Central memory CD4-positive, alpha-beta T cell (primary cell): ENCODE measurements around the gene PDGFRA.
"Not testable (repeated sequence)": the region's sequence is repeated elsewhere in the genome, so short reads cannot be mapped to it uniquely, and the experiment has no call there.

Experiments used
- DNase-seq: peaks from one replicate; pipeline ENCODE4 v3.0.0; 2022

PDGFRA gene

DNA sequence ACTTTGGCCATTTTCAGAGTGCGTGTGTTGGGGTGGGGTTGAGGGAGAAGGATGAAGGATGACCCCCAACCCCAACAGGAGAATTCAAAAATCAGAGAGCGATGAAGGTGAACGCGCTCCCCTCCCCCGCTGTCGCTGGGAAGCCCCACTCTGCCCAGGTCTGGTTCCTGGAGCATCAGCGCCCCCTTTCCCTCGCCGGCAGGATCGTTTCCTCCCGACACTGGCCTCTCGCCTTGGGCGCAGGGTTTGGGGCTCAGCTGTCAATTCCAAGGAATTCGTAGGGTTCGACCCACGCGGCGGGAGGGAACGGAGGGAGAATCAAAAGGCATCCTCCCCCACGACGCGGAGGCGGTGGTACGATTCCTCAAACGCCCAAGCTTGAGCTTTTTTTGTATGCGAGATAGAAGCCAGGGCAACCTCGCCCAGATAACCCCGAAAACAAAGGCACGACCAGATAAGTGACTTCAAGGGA, 1.0 kb upstream of the PDGFRA start:
- no peak for DNase-seq

DNA sequence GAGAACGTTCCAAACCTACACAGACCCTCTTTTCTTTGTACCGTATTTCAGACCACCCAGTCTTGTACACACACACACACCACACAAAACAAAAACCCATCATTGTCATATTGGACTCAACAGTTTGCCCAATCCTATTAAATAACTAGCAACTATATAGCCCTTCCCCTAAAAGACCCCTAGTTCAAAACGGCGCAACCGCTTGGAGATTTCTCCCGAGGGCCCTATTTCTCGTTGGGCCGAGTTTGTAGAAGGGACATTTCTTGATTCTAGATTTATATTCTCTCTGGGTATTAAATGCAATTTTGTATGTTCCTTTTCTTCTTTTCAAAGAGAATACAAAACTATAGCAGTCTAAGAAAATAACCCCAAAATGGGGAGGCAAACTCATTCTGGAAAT, 547 bp upstream of the PDGFRA start:
- no peak for DNase-seq

DNA sequence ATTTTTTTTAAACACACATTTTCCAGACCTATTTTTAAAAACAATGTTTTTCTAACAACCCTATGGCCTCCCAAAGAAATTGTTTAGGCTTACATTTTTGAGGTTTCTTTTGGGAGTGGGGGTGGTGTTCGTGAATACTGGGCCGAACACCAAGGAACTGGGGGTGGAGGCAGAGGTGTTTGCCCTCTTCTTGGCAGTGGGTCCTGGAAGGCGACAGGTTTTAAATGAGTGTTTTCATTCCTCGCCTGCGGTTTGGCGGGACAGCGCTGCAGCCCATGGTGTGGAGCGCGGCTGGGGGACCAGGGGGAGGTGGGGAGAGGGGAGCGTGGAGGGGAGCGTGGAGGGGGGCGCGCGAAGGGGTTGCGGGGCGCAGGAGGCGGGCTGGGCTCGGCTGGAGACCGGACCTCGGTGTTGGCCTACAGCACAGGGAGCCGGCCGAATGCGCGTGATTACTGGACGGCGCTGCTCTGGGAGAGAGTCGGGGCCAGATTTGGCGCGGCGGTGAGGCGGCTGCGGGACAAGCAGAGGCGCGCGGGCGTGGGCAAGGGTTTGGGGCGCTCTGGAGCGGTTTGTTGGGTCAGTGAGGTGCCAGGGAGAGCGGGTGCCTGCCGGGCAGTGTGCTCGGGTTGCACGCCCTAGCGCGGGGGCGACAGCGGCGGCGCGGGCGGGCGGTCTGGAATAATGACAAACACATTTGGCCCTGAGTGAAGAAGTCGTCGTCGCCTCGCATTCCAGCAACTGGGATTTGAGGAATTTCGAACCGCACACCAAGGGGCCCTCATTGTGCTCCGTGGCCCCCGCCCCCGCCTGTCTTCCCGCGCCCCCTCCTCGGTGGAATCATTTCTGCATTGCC, 764 bp downstream of the PDGFRA start:
- no peak for DNase-seq

DNA sequence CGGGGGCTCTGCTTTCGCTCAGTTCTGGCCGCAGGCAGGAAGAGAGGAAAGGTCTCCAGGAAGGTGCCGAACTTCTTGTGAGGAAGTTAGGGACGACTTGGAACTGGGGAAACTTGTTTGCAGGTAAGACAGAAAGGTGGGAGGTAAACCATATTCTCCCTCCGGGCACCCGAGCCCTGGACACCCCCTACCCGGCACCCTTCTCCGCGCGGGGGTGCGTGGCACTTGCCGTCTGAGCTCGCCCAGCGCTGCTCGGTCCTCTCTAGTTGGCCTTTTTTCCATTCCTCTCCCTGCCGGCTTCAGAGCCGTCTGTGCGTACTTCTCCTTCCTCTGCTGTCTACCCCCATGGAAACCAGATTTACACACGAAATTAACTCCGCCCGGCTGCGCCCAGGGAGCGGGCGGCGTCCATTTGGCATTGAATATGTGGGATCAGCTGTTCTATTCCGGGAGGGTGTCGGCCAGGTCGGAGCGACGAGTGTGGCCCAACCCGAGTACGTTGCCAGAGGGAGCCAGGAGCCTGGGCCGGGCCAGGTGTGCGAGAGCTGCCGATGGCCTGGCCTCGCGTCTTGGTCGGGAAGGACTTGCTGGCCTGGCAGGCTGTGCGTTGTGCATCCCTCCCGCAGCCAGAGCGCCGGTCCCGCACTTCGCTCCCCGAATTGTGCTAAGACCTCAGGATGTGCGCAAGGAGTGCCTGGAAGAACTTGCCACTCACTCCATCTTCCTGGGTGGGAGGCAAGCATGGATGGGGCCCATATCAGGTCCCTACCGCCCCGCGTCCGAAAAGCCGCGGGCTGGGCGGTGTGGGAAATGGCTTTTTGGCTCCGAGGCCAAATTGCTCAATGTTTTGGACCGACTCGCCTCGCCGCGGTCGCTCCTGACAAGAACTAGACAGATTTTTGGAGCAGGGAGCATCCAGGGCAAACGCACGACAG, 1.7 kb downstream of the PDGFRA start:
- DNase-seq, result no peak

DNA sequence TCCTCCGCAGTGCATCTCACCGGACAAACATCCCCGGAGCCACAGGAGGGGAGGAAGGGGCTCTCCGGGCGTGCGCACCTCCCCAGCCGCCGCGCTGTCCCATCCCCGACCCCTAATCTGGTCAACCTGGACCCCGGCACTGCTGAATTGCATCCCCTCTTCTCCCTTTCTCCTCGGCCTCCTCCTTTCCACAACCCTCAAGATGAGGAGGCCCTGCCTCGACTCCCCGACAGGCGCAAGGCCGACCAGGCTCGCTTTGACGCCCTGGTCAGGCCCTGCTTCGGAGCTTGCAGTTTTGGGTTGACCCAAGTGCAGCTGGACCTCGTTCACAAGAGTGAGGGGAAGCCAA, 2.3 kb downstream of the PDGFRA start:
- no peak for DNase-seq

DNA sequence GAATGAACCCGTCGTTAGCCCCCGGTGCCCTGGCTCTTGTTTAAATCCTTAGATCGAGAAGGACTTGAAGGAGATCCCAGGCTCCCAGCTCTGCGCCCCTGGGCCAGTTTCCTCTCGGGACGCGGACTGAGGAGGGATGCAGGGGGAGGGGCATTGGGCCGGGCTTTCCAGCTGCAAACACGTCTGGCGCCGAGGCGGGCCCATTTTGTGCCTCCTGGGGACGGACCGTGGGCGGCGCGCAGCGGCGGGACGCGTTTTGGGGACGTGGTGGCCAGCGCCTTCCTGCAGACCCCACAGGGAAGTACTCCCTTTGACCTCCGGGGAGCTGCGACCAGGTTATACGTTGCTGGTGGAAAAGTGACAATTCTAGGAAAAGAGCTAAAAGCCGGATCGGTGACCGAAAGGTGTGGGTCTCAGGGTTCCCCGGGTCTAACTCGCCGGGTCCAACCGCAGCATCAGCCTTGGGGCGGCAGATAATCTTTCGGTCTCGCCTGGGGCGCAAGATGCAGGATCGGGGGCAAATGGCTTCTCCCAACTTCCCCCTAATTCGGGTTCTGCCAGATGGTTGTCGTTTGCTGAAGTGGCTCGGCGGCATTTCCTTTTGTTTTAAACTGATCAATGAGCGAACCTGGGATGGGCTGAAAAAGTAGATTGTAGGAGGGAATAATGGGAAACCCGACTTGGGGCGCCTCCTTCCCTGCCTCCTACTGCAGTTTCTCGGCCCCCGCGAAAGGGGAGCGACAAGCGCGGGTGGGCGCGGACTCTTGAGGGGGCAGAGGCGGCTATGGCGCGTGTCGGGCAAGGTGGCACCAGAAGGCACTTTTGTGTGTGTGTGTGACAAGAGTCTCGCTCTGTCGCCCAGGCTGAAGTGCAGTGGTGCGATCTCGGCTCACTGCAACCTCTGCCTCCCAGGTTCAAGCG, 2.9 kb downstream of the PDGFRA start:
- DNase-seq, result no peak

DNA sequence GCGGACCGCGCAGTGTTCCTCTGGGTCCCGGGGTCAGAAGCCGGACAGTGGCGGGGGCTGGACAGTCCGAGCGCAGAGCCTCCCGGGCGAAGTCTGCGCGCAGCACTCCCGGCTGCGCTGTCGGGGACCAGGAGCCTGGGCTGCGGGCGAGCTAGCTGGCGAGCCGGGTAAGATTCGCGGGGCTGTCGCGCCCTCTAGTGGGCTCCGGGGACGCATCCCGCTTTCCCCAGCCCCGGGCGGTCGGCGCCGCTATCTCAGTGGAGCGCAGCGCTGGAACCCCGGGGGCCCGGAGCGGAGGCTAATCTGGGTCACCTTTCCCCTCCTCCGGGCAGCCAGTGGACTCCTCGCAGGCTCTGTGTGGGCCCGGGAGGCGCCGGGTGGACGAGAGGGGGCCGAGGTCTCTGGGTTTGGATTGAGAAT, 4.2 kb downstream of the PDGFRA start:
- DNase-seq, result peak; percentile 54

DNA sequence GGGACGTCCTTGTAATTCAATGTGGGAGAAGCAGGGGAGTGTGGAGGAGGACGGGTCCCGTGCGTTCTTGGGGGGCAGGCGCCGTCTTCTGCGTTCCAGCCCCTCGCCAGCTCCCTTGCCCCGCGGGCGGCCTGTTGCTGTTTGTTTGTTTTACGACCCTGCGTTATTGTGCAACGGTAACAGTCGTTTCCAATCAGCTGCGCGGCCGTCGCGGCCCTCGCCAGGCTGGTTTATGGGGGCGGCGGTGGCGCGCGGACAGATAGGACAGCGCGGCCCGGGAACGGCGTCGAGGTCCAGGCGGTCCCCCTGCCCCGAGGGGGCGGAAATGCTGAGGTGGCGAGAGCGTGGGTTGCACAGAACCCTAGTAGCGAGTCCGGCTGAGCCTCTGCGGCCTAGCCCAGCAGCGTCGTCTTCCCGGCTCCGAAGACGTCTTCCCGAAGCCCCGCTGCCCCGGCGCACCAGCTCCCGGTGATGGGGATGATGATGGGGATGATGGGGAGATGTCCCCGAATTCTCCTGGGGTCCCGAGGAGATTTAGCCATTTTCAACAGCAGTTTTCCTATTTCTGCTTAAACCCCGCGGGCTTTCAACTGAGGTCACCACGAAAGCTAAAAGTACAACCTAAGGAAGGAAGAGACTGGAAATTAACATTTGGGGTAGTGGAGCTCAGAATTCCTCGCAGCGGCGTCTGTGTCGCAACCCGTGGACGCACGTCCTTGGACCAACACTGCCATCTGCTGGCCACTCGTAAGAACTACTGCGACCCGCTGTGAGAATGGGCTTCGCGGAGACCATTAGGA, 4.8 kb downstream of the PDGFRA start:
- peak; percentile 52 for DNase-seq

DNA sequence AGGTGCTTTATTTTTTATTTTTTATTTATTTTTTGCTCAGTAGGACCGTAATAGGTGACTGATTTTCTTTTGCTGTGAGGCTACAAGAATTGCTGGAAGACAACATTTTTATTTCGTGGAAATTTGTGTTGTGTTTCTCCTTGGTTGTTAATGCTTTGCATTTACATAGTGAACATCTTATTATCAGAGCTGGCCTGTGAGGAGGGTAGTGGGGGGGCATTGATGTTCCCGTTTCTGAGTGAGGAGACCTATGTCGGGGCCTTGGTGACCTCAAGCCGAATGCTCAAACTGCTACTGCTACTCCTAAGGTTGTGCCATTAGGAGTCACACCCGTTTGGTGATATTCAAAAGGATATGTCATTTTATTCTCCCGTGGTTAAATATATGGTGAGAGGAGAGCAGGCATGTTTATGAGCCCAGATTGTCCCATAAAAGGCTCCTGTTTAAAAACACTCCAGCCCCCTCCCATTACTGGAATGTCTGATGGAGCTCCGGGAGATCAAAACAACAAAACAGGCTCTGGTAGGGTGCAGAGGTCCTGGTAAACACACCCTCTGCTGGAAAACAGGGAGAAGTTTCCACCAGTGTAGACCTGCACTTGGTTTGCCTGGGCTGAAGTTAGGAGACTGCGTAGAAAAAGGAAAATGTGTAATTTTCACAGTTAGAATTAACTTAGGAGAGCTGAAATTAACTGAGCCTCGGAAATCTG, 5.6 kb downstream of the PDGFRA start:
- no peak for DNase-seq

DNA sequence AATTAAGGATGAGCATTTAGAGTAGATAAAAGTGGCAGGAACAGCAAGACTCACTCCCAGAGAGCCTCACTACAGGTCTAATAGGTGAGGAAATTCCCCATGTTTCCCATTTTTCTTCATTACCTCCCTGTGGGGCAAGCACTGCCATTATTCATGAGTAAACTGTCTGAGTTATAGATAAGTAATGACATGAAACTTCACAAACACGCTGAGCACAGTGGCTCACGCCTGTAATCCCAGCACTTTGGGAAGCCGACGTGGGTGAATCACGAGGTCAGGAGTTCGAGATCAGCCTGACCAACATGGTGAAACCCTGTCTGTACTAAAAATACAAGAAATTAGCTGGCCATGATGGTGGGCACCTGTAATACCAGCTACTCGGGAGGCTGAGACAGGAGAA, 7.2 kb downstream of the PDGFRA start:
- DNase-seq, result not testable (repeated sequence)

DNA sequence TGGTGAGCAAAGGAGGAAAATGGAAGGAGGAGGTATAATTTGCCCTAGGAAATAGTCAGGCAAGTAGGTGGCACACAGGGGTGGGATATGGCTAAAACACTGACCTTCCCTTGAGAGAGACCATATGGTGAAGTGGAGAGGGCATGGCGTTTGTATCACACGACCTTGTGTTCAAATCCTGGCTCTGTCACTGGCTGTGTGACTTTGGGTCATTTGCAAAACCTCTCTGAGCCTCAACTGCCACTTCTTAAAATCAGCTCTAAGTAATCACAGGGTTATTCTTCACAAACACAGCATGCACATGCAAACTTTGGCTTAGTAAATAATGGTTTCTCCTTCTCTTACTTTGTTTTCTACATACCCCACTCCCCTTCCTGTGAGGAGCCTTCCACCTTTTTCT, 8.7 kb downstream of the PDGFRA start:
- no peak for DNase-seq

DNA sequence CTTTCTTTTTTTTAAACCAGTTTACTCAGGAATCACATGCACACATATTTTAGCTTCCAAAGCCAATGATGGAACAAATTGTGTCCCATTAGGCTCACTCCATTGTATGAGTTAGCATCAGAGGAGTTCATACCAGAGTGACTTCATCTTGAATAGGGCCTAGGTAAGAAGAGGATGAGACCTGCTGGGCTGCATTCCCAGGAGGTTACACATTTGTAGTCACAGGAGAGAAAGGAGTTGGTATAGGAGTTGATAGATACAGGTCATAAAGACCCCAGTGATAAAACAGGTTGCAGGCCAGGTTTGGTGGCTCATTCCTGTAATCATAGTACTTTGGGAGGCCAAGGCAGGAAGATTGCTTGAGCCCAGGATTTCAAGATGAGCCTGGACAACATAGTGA, 9.3 kb downstream of the PDGFRA start:
- no peak for DNase-seq

DNA sequence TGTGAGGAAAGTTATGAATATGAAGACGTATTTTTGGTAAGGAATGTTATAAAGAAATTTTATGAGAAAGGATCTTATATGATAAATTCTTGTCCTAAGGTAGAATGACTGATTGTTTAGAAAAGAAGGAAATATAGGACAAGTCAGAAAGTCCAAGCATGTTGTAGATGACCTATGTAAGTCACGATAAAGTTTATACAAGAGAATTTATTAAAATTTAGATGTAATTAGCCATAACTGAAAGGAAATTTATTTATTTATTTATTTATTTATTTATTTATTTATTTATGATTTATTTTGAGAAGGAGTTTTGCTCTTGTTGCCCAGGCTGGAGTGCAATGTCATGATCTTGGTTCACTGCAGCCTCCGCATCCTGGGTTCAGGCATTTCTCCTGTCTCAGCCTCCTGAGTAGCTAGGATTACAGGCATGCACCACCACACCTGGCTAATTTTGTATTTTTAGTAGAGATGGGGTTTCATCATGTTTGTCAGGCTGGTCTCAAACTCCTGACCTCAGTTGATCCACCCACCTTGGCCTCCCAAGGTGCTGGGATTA, 12.3 kb downstream of the PDGFRA start:
- DNase-seq, result not testable (repeated sequence)

DNA sequence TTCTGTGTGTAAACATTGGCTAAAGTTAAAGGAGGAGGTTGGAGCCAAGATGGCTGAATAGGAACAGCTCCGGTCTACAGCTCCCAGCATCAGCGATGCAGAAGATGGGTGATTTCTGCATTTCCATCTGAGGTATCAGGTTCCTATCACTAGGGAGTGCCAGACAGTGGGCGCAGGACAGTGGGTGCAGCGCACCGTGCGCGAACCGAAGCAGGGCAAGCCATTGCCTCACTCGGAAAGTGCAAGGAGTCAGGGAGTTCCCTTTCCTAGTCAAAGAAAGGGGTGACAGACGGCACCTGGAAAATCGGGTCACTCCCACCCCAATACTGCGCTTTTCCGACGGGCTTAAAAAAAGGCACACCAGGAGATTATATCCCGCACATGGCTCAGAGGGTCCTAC, 14.4 kb downstream of the PDGFRA start:
- not testable (repeated sequence) for DNase-seq

DNA sequence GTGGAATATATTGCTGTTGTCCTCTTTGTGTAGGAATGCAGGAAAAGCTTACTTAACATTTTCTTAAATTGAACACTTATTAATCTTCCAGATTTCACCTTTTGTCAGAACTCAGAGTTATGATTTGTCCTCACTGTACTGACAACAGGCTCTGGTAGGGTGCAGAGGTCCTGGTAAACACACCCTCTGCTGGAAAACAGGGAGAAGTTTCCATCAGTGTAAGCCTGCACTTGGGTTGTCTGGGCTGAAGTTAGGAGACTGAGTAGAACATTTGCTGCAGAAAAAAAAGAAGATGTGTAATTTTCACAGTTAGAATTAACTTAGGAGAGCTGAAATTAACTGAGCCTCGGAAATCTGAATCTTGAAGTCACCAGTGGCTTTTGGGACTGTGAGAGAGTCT, 23.2 kb downstream of the PDGFRA start:
- not testable (repeated sequence) for DNase-seq

DNA sequence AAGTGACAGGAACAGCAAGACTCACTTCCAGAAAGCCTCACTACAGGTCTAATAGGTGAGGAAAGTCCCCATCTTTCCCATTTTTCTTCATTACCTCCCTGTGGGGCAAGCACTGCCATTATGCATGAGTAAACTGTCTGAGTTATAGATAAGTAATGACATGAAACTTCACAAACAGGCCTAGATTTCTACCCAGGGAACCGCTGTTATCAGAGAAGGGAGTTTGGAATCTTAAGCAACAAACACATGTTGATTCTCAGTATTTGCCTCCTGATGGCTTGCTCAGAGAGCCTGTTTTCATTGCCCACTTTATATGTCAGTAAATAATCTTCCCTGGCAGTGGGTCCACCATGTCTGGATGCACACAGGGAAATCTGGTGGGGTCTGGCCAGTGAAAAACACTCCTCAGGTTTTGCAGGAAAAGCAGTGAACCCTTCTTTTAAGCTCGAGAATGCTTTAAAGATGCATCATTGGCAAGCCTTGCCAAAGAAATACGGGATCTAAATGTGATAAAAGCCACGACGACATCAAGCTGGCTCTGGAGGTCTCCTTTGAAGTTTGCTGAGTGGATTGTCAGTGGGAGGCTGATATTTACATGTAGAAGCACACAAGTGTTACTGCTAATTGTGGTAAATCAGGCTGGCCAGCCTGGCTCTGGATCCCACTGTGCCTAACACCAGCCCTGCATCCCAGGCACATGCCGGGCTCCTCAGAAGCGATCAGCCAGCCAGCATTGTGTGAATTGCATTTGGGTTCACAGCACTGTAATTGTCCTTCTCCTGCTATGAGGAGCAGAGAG, 25.2 kb downstream of the PDGFRA start:
- DNase-seq, result no peak

DNA sequence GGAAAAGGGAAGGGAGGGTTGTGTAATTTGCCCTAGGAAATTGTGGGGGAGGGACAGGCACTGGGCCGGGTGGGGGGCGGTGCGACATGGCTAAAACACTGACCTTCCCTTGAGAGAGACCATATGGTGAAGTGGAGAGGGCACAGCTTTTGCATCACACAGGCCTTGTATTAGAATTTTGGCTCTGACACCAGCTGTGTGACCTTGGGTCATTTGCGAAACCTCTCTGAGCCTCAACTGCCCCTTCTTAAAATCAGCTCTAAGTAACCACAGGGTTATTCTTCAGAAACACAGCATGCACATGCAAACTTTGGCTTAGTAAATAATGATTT, 25.8 kb downstream of the PDGFRA start:
- no peak for DNase-seq

DNA sequence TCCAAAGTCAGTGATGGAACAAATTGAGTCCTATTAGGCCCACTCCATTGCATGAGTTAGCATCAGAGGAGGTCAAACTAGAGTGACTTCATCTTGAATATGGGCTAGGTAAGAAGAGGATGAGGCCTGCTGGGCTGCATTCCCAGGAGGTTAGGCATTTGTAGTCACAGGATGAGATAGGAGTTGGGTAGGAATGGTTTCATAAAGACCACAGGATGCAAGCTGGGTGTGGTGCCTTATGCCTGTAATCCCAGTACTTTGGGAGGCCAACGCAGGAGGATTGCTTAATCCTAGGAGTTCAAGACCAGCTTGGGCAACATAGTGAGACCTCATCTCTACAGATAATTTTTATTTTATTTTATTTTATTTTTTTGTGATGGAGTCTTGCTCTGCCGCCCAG, 26.8 kb downstream of the PDGFRA start:
- DNase-seq, result no peak

DNA sequence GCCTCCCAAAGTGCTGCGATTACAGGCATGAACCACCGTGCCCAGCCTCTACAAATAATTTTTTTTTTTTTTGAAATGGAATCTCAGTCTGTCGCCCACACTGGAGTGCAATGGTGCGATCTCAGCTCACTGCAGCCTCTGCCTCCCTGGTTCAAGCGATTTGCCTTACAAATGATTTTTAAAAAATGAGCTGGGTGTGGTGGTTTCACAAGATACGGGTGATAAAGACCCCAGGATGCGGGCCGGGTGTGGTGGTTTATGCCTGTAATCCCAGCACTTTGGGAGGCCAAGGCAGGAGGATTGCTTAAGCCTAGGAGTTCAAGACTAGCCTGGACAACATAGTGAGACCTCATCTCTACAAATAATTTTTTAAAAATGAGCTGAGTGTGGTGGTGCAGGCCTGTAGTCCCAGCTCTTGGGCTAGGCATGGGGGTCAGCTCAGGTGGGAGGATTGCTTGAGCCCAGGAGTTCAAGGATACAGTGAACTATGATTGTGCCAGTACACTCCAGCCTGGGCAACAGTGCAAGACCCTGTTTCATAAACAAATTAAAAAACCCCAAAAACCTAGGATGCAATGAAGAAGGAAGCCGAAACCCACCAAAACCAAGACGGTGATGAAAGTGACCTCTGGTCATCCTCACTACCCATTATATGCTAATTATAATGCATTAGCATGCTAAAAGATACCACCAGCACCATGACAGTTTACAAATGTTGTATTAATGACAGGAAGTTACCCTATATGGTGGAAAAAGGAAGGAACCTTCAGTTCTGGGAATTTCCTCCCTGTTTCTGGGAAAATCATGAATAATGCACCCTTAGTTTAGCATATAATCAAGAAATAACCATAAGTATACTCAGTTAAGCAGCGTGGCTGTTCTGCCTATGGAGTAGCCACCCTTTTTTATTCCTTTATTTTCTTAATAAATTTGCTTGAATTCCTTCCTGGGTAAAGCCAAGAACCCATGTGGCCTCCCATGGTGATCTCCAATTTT, 27.7 kb downstream of the PDGFRA start:
- no peak for DNase-seq
